ENCODE data around the gene ARFGAP2.
"Not testable (repeated sequence)": the region's sequence is repeated elsewhere in the genome, so short reads cannot be mapped to it uniquely, and the experiment has no call there.

Gene ARFGAP2

GRCh38 chr11:47147250-47147649, 29.4 kb downstream of the ARFGAP2 start:
- no peak for DNase-seq

GRCh38 chr11:47144541-47144940, 32.1 kb downstream of the ARFGAP2 start:
- DNase-seq, result no peak

- peak; percentile 78 for DNase-seq
These were observed 33.4 kb downstream of the ARFGAP2 start for GRCh38 chr11:47143322-47143721.

GRCh38 chr11:47139878-47140277, 36.8 kb downstream of the ARFGAP2 start:
- DNase-seq, result no peak

- DNase-seq, result no peak
These were observed 39.2 kb downstream of the ARFGAP2 start for GRCh38 chr11:47137476-47137875.

- no peak for DNase-seq
These were observed 39.8 kb downstream of the ARFGAP2 start for GRCh38 chr11:47136921-47137320.

GRCh38 chr11:47136327-47136726, 40.4 kb downstream of the ARFGAP2 start:
- peak; percentile 53 for DNase-seq

- DNase-seq, result no peak
These were observed 43.7 kb downstream of the ARFGAP2 start for GRCh38 chr11:47132981-47133380.

- no peak for DNase-seq
These were observed 44.2 kb downstream of the ARFGAP2 start for GRCh38 chr11:47132490-47132889.

- DNase-seq, result no peak
These were observed 45.5 kb downstream of the ARFGAP2 start for GRCh38 chr11:47131136-47131535.

GRCh38 chr11:47130543-47130942, 46.1 kb downstream of the ARFGAP2 start:
- no peak for DNase-seq

GRCh38 chr11:47127213-47127612, 49.5 kb downstream of the ARFGAP2 start:
- no peak for DNase-seq

GRCh38 chr11:47125083-47125482, 51.6 kb downstream of the ARFGAP2 start:
- DNase-seq, result no peak

GRCh38 chr11:47124675-47125074, 52.0 kb downstream of the ARFGAP2 start:
- no peak for DNase-seq

- no peak for DNase-seq
These were observed 53.6 kb downstream of the ARFGAP2 start for GRCh38 chr11:47123094-47123493.

- no peak for DNase-seq
These were observed 54.9 kb downstream of the ARFGAP2 start for GRCh38 chr11:47121731-47122130.

GRCh38 chr11:47121056-47121455, 55.6 kb downstream of the ARFGAP2 start:
- DNase-seq, result no peak

GRCh38 chr11:47118958-47119688, 57.6 kb downstream of the ARFGAP2 start:
- not testable (repeated sequence) for DNase-seq

Data from fibroblast of upper back skin (primary cell).